ENCODE measurements around the gene ZNF511.

Gene ZNF511

DNA sequence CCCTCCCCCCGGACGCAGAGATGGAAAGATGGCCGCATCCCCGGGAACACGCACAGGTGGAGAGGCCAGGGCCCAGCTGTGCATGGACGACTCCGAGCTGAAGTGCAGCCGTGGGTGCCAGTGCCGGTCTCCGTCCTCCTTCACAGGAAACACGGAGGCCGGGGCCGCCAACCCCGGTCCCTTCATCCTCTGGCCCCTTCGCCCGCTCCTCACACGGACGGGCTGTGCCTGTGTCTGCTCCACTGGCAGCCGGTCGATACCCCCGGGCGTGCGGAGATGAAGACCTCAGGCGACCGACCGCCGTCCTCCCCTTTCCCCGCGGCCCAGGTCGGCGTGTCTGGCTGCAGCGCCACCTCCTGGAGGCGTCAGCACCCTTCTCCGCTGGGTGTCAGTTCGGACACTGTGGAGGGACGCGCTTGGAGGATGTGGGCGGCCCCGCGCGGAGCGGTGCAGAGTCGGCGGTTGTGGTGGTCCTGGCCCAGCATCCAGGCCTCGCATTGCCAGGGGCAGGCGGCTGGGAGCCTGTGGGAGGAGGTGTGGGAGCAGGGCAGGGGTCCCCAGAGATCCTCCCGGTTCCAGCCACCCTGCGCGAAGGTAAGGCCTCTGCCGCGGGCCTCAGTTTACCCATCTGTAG is 9.9 kb downstream of the ZNF511 start (continued):
- TF ChIP-seq ZNF155 (tag by site-specific recombination; IDR thresholded peaks at IDR 0.05) (no peak), ZNF561 (tag by site-specific recombination; IDR thresholded peaks at IDR 0.05; ENCODE audit: borderline replicate concordance) (peak; percentile 92), ZNF19 (tag by site-specific recombination; IDR thresholded peaks at IDR 0.05; ENCODE audit: low read depth) (no peak), ZNF747 (tag by site-specific recombination; IDR thresholded peaks at IDR 0.05) (no peak), TRIM28 (IDR thresholded peaks at IDR 0.05; ENCODE audit: borderline replicate concordance, low read length) (peak; percentile 46; the same call in 1 of the 2 replicates), MEIS1 (CRISPR knock-in tag; IDR thresholded peaks at IDR 0.05; ENCODE audit: borderline replicate concordance) (no peak), ZNF354C (tag by site-specific recombination; IDR thresholded peaks at IDR 0.05; ENCODE audit: borderline replicate concordance, low read depth) (no peak), ZBTB17 (tag by site-specific recombination; IDR thresholded peaks at IDR 0.05) (peak; percentile 83), ZFP37 (tag by site-specific recombination; IDR thresholded peaks at IDR 0.05) (0 out of 2 replicates have a peak, but pooled peaks have one; percentile 78), KLF7 (tag by site-specific recombination; IDR thresholded peaks at IDR 0.05; ENCODE audit: borderline replicate concordance) (peak; percentile 57; the same call in 1 of the 2 replicates), ZNF610 (tag by site-specific recombination; IDR thresholded peaks at IDR 0.05; ENCODE audit: borderline replicate concordance) (peak; percentile 54; the same call in 1 of the 2 replicates), HOXD13 (CRISPR knock-in tag; IDR thresholded peaks at IDR 0.05; ENCODE audit: borderline replicate concordance) (no peak), ZNF596 (tag by site-specific recombination; IDR thresholded peaks at IDR 0.05) (no peak), SETDB1 (IDR thresholded peaks at IDR 0.05; ENCODE audit: insufficient read length, low read length) (no peak), HOXA7 (CRISPR knock-in tag; IDR thresholded peaks at IDR 0.05; ENCODE audit: borderline replicate concordance) (no peak), ZNF544 (tag by site-specific recombination; IDR thresholded peaks at IDR 0.05) (no peak)
- TF ChIP-seq, protein P1, sequence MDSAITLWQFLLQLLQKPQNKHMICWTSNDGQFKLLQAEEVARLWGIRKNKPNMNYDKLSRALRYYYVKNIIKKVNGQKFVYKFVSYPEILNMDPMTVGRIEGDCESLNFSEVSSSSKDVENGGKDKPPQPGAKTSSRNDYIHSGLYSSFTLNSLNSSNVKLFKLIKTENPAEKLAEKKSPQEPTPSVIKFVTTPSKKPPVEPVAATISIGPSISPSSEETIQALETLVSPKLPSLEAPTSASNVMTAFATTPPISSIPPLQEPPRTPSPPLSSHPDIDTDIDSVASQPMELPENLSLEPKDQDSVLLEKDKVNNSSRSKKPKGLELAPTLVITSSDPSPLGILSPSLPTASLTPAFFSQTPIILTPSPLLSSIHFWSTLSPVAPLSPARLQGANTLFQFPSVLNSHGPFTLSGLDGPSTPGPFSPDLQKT (IDR thresholded peaks at IDR 0.05; ENCODE audit: borderline replicate concordance, low read depth, low read length), result no peak
- TF ChIP-seq, protein P2, sequence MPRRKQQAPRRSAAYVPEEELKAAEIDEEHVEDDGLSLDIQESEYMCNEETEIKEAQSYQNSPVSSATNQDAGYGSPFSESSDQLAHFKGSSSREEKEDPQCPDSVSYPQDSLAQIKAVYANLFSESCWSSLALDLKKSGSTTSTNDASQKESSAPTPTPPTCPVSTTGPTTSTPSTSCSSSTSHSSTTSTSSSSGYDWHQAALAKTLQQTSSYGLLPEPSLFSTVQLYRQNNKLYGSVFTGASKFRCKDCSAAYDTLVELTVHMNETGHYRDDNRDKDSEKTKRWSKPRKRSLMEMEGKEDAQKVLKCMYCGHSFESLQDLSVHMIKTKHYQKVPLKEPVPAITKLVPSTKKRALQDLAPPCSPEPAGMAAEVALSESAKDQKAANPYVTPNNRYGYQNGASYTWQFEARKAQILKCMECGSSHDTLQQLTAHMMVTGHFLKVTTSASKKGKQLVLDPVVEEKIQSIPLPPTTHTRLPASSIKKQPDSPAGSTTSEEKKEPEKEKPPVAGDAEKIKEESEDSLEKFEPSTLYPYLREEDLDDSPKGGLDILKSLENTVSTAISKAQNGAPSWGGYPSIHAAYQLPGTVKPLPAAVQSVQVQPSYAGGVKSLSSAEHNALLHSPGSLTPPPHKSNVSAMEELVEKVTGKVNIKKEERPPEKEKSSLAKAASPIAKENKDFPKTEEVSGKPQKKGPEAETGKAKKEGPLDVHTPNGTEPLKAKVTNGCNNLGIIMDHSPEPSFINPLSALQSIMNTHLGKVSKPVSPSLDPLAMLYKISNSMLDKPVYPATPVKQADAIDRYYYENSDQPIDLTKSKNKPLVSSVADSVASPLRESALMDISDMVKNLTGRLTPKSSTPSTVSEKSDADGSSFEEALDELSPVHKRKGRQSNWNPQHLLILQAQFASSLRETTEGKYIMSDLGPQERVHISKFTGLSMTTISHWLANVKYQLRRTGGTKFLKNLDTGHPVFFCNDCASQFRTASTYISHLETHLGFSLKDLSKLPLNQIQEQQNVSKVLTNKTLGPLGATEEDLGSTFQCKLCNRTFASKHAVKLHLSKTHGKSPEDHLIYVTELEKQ (tag by site-specific recombination; IDR thresholded peaks at IDR 0.05; ENCODE audit: borderline replicate concordance), result no peak
- TF ChIP-seq, protein P3, sequence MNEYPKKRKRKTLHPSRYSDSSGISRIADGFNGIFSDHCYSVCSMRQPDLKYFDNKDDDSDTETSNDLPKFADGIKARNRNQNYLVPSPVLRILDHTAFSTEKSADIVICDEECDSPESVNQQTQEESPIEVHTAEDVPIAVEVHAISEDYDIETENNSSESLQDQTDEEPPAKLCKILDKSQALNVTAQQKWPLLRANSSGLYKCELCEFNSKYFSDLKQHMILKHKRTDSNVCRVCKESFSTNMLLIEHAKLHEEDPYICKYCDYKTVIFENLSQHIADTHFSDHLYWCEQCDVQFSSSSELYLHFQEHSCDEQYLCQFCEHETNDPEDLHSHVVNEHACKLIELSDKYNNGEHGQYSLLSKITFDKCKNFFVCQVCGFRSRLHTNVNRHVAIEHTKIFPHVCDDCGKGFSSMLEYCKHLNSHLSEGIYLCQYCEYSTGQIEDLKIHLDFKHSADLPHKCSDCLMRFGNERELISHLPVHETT (tag by site-specific recombination; IDR thresholded peaks at IDR 0.05), result peak; percentile 76
- TF ChIP-seq, protein P4, sequence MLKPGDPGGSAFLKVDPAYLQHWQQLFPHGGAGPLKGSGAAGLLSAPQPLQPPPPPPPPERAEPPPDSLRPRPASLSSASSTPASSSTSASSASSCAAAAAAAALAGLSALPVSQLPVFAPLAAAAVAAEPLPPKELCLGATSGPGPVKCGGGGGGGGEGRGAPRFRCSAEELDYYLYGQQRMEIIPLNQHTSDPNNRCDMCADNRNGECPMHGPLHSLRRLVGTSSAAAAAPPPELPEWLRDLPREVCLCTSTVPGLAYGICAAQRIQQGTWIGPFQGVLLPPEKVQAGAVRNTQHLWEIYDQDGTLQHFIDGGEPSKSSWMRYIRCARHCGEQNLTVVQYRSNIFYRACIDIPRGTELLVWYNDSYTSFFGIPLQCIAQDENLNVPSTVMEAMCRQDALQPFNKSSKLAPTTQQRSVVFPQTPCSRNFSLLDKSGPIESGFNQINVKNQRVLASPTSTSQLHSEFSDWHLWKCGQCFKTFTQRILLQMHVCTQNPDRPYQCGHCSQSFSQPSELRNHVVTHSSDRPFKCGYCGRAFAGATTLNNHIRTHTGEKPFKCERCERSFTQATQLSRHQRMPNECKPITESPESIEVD (tag by site-specific recombination; IDR thresholded peaks at IDR 0.05), result no peak
- TF ChIP-seq, protein P5, sequence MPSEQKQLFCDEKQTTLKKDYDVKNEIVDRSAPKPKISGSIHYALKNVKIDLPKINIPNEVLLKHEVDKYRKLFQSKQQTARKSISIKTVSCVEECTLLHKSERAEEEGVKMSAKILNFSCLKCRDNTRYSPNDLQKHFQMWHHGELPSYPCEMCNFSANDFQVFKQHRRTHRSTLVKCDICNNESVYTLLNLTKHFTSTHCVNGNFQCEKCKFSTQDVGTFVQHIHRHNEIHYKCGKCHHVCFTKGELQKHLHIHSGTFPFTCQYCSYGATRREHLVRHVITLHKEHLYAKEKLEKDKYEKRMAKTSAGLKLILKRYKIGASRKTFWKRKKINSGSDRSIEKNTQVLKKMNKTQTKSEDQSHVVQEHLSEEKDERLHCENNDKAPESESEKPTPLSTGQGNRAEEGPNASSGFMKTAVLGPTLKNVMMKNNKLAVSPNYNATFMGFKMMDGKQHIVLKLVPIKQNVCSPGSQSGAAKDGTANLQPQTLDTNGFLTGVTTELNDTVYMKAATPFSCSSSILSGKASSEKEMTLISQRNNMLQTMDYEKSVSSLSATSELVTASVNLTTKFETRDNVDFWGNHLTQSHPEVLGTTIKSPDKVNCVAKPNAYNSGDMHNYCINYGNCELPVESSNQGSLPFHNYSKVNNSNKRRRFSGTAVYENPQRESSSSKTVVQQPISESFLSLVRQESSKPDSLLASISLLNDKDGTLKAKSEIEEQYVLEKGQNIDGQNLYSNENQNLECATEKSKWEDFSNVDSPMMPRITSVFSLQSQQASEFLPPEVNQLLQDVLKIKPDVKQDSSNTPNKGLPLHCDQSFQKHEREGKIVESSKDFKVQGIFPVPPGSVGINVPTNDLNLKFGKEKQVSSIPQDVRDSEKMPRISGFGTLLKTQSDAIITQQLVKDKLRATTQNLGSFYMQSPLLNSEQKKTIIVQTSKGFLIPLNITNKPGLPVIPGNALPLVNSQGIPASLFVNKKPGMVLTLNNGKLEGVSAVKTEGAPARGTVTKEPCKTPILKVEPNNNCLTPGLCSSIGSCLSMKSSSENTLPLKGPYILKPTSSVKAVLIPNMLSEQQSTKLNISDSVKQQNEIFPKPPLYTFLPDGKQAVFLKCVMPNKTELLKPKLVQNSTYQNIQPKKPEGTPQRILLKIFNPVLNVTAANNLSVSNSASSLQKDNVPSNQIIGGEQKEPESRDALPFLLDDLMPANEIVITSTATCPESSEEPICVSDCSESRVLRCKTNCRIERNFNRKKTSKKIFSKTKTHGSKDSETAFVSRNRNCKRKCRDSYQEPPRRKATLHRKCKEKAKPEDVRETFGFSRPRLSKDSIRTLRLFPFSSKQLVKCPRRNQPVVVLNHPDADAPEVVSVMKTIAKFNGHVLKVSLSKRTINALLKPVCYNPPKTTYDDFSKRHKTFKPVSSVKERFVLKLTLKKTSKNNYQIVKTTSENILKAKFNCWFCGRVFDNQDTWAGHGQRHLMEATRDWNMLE (tag by site-specific recombination; conservative IDR thresholded peaks at IDR 0.05; ENCODE audit: low read depth), result 0 out of 2 replicates have a peak, but pooled peaks have one; percentile 16
- TF ChIP-seq, protein P6, sequence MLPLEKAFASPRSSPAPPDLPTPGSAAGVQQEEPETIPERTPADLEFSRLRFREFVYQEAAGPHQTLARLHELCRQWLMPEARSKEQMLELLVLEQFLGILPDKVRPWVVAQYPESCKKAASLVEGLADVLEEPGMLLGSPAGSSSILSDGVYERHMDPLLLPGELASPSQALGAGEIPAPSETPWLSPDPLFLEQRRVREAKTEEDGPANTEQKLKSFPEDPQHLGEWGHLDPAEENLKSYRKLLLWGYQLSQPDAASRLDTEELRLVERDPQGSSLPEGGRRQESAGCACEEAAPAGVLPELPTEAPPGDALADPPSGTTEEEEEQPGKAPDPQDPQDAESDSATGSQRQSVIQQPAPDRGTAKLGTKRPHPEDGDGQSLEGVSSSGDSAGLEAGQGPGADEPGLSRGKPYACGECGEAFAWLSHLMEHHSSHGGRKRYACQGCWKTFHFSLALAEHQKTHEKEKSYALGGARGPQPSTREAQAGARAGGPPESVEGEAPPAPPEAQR (tag by site-specific recombination; IDR thresholded peaks at IDR 0.05), result no peak
- TF ChIP-seq, protein P7, sequence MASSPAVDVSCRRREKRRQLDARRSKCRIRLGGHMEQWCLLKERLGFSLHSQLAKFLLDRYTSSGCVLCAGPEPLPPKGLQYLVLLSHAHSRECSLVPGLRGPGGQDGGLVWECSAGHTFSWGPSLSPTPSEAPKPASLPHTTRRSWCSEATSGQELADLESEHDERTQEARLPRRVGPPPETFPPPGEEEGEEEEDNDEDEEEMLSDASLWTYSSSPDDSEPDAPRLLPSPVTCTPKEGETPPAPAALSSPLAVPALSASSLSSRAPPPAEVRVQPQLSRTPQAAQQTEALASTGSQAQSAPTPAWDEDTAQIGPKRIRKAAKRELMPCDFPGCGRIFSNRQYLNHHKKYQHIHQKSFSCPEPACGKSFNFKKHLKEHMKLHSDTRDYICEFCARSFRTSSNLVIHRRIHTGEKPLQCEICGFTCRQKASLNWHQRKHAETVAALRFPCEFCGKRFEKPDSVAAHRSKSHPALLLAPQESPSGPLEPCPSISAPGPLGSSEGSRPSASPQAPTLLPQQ (tag by site-specific recombination; IDR thresholded peaks at IDR 0.05), result peak; percentile 74

All from HEK293 (cell line).